ENCODE measurements around the gene WDR64.

Gene WDR64

DNA sequence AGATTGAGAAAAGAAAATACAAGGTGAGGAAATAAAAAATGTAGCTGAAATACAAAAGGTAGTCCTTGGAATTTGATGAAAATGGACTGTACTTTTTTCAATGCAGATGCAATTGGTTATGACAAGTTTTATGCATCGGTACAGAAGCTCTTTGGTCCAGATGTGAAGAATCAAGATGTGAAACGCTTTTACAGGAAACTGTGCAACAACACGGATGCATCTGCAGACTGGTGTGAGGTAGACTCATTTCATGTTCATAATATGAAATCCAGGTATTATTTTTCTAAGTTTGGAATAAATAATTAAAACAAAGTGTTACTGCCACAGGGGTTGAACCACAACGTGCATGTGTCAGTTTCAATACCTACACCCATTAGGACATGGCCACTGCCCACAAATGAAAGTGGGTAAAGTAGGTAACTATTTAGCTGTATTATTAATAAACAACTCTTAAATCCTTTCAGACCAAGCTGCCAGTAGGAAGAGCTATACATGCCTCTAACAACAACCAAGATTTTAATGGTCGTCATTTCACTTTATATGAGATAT is 8.4 kb downstream of the WDR64 start:
- no peak for DNase-seq (ENCODE audit: low spot score)
- ChIA-PET CTCF (no interaction called here), POLR2A (ENCODE audit: low non-redundant PET) (no interaction called here)
- TF ChIP-seq, protein P1, sequence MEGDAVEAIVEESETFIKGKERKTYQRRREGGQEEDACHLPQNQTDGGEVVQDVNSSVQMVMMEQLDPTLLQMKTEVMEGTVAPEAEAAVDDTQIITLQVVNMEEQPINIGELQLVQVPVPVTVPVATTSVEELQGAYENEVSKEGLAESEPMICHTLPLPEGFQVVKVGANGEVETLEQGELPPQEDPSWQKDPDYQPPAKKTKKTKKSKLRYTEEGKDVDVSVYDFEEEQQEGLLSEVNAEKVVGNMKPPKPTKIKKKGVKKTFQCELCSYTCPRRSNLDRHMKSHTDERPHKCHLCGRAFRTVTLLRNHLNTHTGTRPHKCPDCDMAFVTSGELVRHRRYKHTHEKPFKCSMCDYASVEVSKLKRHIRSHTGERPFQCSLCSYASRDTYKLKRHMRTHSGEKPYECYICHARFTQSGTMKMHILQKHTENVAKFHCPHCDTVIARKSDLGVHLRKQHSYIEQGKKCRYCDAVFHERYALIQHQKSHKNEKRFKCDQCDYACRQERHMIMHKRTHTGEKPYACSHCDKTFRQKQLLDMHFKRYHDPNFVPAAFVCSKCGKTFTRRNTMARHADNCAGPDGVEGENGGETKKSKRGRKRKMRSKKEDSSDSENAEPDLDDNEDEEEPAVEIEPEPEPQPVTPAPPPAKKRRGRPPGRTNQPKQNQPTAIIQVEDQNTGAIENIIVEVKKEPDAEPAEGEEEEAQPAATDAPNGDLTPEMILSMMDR (conservative IDR thresholded peaks at IDR 0.05; ENCODE audit: low read depth), result no peak
- no peak overlapping the region for H3K27ac ChIP-seq

DNA sequence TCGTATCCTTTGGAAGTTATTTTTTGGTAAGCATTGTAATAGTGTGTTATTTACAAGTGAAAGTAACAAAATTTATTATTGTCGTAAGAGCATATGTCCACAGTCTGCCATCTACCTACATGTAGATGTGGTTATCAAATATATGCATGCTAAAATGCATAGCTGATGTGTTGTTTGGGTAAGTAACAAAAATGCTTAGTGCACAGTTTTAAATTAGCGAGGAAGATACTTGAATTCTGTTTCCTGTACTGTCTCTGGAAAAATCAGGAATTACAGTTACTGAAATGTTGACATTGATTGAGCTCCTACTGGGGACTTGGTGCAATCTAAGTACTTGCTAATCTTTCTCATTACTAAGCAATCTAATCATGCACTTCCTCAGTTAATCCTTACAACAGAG is 14.3 kb downstream of the WDR64 start:
- TF ChIP-seq, protein P1 (conservative IDR thresholded peaks at IDR 0.05; ENCODE audit: low read depth), result no peak
- ChIA-PET CTCF (interaction anchor here (0.6 kb wide), 1 partner anchor 119 kb away, joined by 3 read pairs; no protein-coding TSS in a partner anchor), POLR2A (ENCODE audit: low non-redundant PET) (no interaction called here)
- no peak overlapping the region for H3K27ac ChIP-seq
- DNase-seq (ENCODE audit: low spot score), result no peak

DNA sequence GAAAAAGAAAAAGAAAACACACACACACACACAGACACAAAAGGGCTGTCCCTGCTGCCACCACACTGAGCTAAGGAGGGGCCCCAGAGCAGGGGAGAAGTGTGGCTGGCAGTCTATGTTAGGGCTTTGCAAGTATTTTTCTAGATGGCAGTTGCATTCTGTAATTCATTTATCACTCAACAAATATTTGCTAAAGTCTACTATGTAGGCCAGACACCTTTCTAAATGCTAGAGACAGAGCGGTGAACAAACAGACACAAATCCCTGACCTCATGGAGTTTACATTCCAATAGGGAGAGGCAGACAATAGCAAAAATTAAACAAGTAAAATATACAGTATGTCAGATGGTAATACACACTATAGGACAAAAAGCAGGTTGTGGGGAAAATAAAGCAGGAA is 20.2 kb downstream of the WDR64 start:
- CTCF ChIA-PET, result no interaction called here
- TF ChIP-seq, protein P1 (conservative IDR thresholded peaks at IDR 0.05; ENCODE audit: low read depth), result no peak
- no peak overlapping the region for H3K27ac ChIP-seq
- DNase-seq (ENCODE audit: low spot score), result no peak
- POLR2A ChIA-PET (ENCODE audit: low non-redundant PET), result no interaction called here

DNA sequence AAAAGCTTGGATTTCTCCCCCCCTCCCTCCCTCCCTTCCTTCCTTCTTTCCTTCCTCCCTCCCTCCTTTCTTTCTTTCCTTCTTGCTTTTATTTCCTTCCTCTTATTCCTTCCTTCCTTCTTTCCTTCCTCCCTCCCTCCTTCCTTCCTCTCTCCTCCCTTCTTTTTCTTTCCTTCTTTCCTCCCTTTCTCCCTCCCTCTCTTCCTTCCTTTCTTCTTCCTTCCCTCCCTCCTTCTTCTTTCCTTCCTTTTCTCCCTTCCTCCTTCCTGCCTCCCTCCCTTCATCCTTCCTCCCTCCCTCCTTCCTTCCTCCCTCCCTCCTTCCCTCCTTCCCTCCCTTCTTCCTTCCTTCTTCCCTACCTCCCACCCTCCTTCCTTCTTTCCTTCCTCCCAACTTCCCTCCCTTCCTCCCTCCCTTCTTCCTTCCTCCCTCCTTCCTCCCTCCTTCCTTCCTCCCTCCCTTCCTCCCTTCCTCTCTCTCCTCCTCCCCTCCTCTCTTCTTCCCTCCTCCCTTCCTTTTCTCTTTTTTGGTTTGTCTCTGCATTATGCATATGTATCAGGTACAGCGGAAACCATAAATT is 22.8 kb downstream of the WDR64 start:
- ChIA-PET POLR2A (ENCODE audit: low non-redundant PET) (no interaction called here), CTCF (no interaction called here)

DNA sequence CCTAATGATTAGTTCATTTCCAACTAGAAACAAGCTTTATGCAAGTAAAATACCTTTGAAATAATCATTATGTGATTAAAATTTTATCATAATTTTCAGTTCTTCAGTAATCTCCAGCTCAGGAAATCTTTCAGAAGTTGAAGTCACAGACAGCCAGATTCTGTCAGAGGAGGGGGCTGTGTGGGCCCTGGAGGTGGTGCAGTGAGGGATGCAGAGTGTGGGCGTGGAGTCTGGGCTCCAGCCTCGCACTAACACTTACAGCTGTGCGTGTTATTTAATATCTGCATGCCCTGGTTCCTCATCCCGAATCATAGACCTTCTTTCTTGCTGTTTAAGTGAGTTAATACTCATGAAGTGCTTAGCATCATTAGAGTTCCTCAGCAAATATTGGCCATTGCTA is 23.9 kb downstream of the WDR64 start:
- TF ChIP-seq, protein P1 (conservative IDR thresholded peaks at IDR 0.05; ENCODE audit: low read depth), result no peak
- ChIA-PET CTCF (interaction anchor here (0.6 kb wide), 1 partner anchor 21 kb away, joined by 5 read pairs; no protein-coding TSS in a partner anchor), POLR2A (ENCODE audit: low non-redundant PET) (no interaction called here)
- H3K27ac ChIP-seq, result no peak overlapping the region
- DNase-seq (ENCODE audit: low spot score), result no peak

More for the DNA sequence above, 22.8 kb downstream of the WDR64 start:
- TF ChIP-seq, protein P1 (conservative IDR thresholded peaks at IDR 0.05; ENCODE audit: low read depth), result no peak
- no peak overlapping the region for H3K27ac ChIP-seq
- DNase-seq (ENCODE audit: low spot score), result no peak

DNA sequence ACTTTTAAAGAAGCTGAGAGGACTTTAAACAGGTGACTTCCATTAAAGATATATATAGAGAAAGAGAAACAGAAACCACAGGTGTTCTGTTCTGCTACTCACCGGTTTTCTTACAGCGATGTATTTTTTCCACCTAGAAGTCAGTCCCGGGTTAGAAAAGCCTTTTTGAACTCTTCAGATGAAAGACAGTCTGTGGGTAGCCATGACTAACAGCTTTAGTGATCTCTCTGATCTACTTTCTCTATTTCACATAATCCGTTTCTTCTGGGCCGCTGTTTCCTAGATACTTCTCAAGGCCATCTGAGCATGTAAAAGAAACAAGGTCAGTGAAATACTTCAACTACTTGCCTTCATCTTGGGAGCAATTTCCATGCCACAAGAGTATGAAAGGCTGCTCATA is 25.1 kb downstream of the WDR64 start:
- H3K27ac ChIP-seq, result no peak overlapping the region

More for the DNA sequence above, 25.1 kb downstream of the WDR64 start:
- TF ChIP-seq, protein P1 (conservative IDR thresholded peaks at IDR 0.05; ENCODE audit: low read depth), result no peak
- no peak for DNase-seq (ENCODE audit: low spot score)
- CTCF ChIA-PET, result interaction anchor here (0.7 kb wide), 1 partner anchor 28 kb away, joined by 3 read pairs; no protein-coding TSS in a partner anchor
- POLR2A ChIA-PET (ENCODE audit: low non-redundant PET), result no interaction called here

Measured in RWPE1 (cell line).